ENCODE data around the gene RNGTT.

Gene RNGTT

DNA sequence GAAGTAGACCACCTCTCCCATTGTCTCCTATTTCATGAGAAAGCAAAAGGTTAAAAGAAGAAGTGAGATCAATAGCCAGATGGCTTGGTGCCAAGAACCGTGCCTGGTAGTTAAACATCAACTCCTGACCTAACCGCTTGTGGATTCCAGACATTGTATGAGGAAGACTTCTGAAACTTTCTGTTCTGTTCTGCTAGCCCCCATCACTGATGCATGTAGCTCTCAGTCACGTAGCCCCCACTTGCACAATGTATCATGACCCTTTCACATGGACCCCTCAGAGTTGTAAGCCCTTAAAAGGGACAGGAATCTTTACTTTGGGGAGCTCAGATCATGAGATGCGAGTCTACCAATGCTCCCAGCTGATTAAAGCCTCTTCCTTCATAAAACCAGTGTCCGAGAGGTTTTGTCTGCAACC is 301.2 kb downstream of the RNGTT start:
- ChIA-PET POLR2A (ENCODE audit: low non-redundant PET) (no interaction called here), CTCF (no interaction called here)
- no peak for DNase-seq (ENCODE audit: low spot score)
- TF ChIP-seq CTCF (conservative IDR thresholded peaks at IDR 0.05; ENCODE audit: low read depth) = no peak
- no peak overlapping the region for H3K27ac ChIP-seq

GRCh38 chr6:88661136-88661535 is 302.3 kb downstream of the RNGTT start:
- no peak for TF ChIP-seq CTCF (conservative IDR thresholded peaks at IDR 0.05; ENCODE audit: low read depth)
- POLR2A ChIA-PET (ENCODE audit: low non-redundant PET) = no interaction called here
- CTCF ChIA-PET = no interaction called here
- DNase-seq (ENCODE audit: low spot score) = no peak
- H3K27ac ChIP-seq = no peak overlapping the region

GRCh38 chr6:88655586-88655985 is 307.8 kb downstream of the RNGTT start:
- POLR2A ChIA-PET (ENCODE audit: low non-redundant PET) = no interaction called here
- no peak overlapping the region for H3K27ac ChIP-seq
- no peak for TF ChIP-seq CTCF (conservative IDR thresholded peaks at IDR 0.05; ENCODE audit: low read depth)
- no peak for DNase-seq (ENCODE audit: low spot score)
- CTCF ChIA-PET = no interaction called here

GRCh38 chr6:88653936-88654335 is 309.5 kb downstream of the RNGTT start:
- TF ChIP-seq CTCF (conservative IDR thresholded peaks at IDR 0.05; ENCODE audit: low read depth) = no peak
- ChIA-PET CTCF (interaction anchor here (0.5 kb wide), 1 partner anchor 851 kb away, joined by 4 read pairs; no protein-coding TSS in a partner anchor), POLR2A (ENCODE audit: low non-redundant PET) (no interaction called here)
- H3K27ac ChIP-seq = no peak overlapping the region
- DNase-seq (ENCODE audit: low spot score) = no peak

GRCh38 chr6:88651400-88651799 is 312.0 kb downstream of the RNGTT start:
- TF ChIP-seq CTCF (conservative IDR thresholded peaks at IDR 0.05; ENCODE audit: low read depth) = no peak
- H3K27ac ChIP-seq = no peak overlapping the region
- no peak for DNase-seq (ENCODE audit: low spot score)
- CTCF ChIA-PET = no interaction called here
- POLR2A ChIA-PET (ENCODE audit: low non-redundant PET) = no interaction called here

DNA sequence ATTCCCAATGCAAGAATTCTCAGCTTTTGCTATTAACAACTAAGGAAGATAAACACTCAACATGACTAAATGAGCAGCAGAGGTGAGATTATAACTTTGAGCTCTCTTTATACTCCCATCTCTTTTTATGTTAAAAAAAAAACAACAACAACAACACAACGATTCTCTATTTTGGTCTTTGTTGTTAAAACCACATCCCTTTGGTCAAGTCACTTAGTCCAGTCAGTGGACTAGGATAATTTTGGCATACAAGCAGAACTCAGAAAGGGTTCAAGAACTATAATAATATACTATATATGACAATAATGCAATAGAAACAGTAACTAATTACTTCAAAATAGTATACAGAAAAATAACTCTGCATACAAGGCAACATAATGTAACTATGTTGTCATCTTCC is 312.4 kb downstream of the RNGTT start:
- no peak for TF ChIP-seq CTCF (conservative IDR thresholded peaks at IDR 0.05; ENCODE audit: low read depth)
- ChIA-PET CTCF (no interaction called here), POLR2A (ENCODE audit: low non-redundant PET) (no interaction called here)
- no peak overlapping the region for H3K27ac ChIP-seq
- no peak for DNase-seq (ENCODE audit: low spot score)

- POLR2A ChIA-PET (ENCODE audit: low non-redundant PET) = no interaction called here
- CTCF ChIA-PET = no interaction called here
These were observed 313.3 kb downstream of the RNGTT start for GRCh38 chr6:88650029-88650619.

More at GRCh38 chr6:88650029-88650619, 313.3 kb downstream of the RNGTT start:
- TF ChIP-seq CTCF (conservative IDR thresholded peaks at IDR 0.05; ENCODE audit: low read depth) = no peak
- no peak overlapping the region for H3K27ac ChIP-seq
- no peak for DNase-seq (ENCODE audit: low spot score)
